ENCODE data around the gene RALGPS1.
"Not testable (repeated sequence)": the region's sequence is repeated elsewhere in the genome, so short reads cannot be mapped to it uniquely, and the experiment has no call there.

RALGPS1 gene

GRCh38 chr9:126989847-126990842 lies 75.6 kb downstream of the RALGPS1 start:
- no peak for DNase-seq (ENCODE audit: low read depth)

DNA sequence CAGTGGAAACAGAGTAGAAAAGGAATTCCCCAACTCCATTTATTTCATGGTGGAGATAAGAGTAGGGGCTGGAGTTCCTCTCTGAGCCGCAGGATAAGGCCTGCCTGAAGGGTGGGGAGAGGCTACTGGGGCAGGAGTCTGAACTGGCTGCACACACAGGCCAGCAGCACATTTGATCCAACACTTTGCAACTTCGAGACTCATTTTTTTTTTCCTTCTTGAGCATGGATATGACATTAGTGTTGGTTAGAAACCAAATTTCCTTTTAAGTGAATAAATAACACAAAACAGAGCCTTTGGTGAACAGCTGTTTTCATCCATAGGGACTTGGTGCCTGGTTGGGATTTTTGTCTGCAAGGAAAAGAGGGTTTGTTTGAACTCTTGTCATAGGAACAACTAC lies 76.6 kb downstream of the RALGPS1 start:
- DNase-seq (ENCODE audit: low read depth): no peak

DNA sequence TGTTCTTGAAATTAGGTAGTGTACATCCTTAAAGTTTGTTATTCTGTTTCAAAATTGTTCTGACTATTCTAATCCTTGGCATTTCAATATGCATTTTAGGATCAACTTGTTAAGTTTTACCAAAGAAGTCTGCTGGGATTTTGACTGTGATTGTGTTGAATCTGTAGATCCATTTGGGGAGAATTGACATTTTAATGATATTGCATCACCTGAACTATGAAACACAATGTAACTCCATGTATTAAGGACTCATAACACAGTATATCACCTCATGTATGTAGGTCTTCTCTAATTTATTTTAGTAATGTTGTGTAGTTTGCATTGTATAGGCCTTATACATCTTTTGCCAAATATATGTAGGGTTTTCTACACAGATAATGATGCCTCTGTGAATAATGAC lies 77.8 kb downstream of the RALGPS1 start:
- no peak for DNase-seq (ENCODE audit: low read depth)

DNA sequence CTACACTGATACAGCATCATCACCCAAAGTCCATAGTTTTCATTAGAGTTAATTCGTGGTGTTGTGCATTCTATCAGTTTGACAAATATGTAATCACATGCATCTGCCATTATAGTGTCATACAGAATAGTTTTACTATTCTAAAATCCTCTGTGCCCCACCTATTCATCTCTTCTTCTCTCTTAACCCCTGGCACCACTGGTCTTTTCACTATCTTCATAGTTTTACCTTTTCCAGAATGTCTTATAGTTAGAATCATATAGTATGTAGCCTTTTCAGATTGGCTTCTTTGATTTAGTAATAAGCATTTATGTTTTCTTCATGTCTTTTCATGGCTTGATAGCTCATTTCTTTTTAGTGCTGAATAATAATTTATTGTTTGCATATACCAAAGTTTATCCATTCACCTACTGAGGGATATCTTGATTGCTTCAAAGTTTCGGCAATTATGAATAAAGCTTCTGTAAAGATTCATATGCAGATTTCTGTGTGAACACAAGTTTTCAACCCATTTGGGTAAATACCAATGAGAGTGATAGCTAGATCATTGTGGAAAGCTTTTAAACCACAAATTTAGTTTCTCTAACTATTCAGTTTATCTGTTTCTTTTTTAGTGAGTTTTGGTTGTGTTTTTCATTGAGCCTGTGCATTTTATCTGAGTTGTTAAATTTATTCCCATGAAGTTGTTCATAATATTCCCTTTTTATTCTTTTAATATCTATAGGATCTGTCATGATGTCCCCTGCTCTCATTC lies 84.9 kb downstream of the RALGPS1 start:
- DNase-seq (ENCODE audit: low read depth): no peak

- no peak for DNase-seq (ENCODE audit: low read depth)
These were observed 90.6 kb downstream of the RALGPS1 start for GRCh38 chr9:127004946-127005769.

DNA sequence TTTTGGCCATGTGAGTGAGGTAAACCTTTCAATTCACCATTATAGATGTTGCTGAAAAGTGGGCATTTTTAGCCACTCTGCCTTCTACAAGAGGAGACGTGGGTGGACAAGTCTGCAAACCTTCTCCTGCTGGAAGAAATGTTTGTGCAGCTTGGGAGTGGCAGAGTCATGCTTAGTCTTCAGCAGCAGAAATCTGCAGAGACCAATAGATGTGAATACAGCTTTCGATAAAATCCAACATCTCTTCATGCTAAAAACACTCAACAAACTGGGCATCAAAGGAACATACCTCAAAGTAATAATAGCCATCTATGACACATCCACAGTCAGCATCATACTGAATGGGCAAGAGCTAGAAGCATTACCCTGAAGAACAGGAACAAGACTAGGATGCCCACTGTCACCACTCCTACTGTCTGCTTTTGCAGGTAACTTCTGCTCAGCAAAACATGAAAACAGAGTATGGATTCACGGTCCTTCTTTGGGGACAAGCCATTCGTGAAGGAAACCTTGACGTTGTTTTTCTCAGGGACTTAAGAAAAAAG lies 91.3 kb downstream of the RALGPS1 start:
- no peak for DNase-seq (ENCODE audit: low read depth)

DNA sequence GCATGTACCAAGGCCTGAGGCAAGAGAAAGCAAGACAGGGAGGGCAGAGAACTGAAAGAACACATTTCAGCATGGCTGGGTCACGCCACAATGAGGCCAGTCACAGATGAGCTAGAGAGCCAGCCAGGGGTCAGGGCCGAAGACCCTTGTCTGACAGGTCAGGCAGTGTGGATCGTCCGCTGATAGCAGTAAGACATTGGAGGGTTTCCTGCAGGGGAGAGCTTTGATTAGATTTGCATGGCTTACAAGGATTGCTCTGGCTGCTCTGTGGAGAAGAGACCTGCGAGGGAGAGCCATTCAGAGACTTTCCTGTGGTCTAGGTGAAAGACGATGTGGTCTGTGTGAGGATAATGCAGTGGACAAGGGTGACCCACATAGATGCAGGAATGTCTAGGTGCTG lies 93.1 kb downstream of the RALGPS1 start:
- no peak for DNase-seq (ENCODE audit: low read depth)

- DNase-seq (ENCODE audit: low read depth): no peak
These were observed 93.5 kb downstream of the RALGPS1 start for GRCh38 chr9:127008076-127008475.

DNA sequence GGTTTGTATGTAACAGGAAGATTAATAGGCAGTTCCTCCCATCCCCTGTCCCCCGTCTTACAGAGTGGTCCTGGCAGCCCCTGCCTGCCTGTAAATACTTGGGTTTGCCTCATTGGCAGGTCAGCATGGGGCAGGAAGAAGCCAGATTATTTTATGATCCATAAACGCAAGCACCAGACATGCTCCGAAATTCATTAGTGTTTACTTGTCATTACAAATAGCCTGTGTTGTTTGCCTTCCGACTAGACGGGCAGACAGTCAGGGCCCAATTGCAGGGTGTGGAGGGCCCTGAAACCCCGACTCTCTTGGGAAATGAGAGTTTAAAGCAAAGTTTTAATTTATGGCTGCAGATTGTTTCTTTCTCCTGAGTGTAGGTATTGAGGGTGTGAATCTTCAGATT lies 97.2 kb downstream of the RALGPS1 start:
- no peak for DNase-seq (ENCODE audit: low read depth)

DNA sequence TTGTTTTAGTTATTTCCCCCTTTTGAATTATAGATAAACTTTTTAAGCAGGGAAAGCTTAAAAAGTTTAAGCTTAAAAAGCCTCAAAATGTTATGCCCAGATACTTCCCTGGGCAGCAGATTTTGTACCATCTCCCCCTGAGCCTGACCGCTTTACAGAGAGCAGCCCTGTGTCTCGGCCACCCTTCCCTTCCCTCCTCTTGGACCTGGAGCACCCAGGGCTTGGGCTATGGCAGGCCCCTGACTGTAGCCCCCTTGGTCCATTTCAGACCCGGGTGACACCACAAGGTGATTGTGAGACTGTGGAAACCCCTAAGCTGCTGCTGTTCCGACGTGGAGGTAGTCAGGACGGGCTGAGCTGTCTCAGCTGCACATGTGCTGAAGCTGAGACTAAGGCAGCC lies 97.7 kb downstream of the RALGPS1 start:
- DNase-seq (ENCODE audit: low read depth): no peak

- no peak for DNase-seq (ENCODE audit: low read depth)
These were observed 99.0 kb downstream of the RALGPS1 start for GRCh38 chr9:127013597-127013996.

- no peak for DNase-seq (ENCODE audit: low read depth)
These were observed 99.8 kb downstream of the RALGPS1 start for GRCh38 chr9:127014216-127014909.

DNA sequence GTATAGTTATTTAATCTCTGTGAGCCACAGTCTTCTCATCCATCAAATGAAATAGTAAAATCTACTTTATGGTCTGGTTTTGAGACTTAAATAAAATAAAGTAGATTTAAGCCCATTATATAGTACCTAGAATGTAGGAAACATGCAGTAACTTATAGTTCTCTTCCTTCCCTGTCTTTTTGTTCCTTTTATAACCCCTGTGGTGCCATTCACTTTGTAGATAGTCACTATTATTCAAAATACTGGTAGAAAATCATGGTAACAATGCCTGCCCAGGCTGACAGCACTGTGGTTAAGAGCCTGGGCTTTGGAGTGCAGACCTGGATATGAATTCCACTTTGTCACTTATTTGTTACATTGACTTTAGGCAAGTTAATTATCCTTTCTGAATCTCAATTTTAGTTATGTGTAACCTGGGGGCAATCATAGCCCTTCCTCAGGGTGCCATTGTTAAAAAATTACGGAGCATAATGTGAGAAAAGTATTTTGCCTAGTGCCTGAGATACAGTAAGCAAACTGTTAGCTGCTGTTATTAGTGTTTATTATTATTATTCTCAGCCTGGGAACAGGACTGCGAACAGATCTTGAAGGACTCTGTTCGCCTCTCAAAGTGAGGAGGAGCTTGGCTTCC lies 100.4 kb downstream of the RALGPS1 start:
- DNase-seq (ENCODE audit: low read depth): no peak

GRCh38 chr9:127015921-127016512 lies 101.4 kb downstream of the RALGPS1 start:
- no peak for DNase-seq (ENCODE audit: low read depth)

DNA sequence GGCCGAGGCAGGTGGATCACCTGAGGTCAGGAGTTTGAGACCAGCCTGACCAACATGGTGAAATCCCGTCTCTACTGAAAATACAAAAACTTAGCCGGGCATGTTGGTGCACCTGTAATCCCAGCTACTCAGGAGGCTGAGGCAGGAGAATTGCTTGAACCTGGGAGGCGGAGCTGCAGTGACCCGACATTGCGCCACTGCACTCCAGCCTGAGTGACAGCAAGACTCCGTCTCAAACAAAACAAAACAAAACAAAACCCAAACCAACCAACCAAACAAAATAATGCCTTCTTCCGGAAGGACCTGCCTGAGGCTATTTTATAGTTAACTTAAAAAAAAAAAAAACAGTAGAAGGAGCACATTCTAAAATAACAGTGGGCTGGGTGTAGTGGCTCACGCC lies 103.4 kb downstream of the RALGPS1 start:
- not testable (repeated sequence) for DNase-seq (ENCODE audit: low read depth)

GRCh38 chr9:127018935-127019334 lies 104.4 kb downstream of the RALGPS1 start:
- no peak for DNase-seq (ENCODE audit: low read depth)

GRCh38 chr9:127020036-127020801 lies 105.6 kb downstream of the RALGPS1 start:
- DNase-seq (ENCODE audit: low read depth): no peak

GRCh38 chr9:127020802-127021078 lies 106.2 kb downstream of the RALGPS1 start:
- no peak for DNase-seq (ENCODE audit: low read depth)

DNA sequence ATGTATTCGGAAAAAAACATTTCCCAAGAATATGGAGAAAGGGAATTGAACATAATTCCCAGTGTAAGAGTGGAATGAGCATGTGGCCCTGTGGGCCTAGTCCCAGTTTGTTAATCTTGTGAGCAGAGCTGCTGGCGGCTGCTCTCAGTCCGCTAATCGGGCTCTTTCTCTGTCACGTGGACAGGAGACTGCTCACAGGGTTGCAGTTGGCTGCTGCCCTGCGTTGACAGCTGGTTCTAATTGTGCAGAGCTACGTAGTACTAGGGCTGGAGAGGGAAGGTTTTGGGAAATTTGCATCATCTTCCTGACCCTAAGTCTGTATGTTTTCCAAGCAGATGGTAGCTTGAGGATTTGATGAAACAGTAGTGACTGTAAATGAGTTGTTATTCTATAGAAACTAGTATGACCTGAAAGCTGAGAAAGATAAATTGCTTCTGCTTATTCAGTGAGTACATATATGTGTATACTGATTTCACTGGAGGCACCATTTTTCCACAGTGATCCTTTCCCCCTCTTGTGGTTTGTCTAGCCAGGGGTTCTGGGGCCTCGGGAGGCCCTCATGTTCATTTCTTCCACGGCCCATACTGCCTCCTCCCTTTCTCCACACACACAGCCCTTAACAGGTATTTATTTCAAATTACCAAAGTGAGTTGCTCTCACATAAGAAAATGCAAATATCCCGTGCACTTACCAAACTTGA lies 107.2 kb downstream of the RALGPS1 start:
- DNase-seq (ENCODE audit: low read depth): no peak

Measured in HS-27A (cell line).